HCT116 (cell line): ENCODE results near the gene NUP50. TPM values are rescaled to one million over a fixed set of nuclear protein-coding genes. Genes with fewer than 3 reads are reported as not detected.

ENCODE experiments used
- ATAC-seq: fragments of 200-7000 bp; cut with Tn5 transposase; 2 replicates; pipeline ENCODE4 v1.9.1; 2020; ENCODE audit warnings: mild to moderate bottlenecking, moderate library complexity
- BruUV-seq: library from RNA; stranded (reverse); fragments of 400-500 nt; replicated peaks from 2 replicates; lab custom pipeline; 2021; lab: Mats Ljungman, UMichigan
- CTCF ChIA-PET: fragments of 300-600 bp; sonication (Branson Sonifier 250); formaldehyde crosslinking; loops from one replicate; lab custom pipeline; 2021; ENCODE audit warnings: antibody characterized with exemption; lab: Charles Lee
- POLR2A ChIA-PET: fragments of 300-600, 350-600 bp; sonication (Branson Sonifier 250); formaldehyde crosslinking; loops from one replicate; lab custom pipeline; 2021; ENCODE audit warnings: antibody characterized with exemption; lab: Charles Lee
- RAD21 ChIA-PET, 2 experiments: fragments of 300-600 bp; sonication (Branson Sonifier 250); formaldehyde crosslinking; loops; one replicate each; lab custom pipeline; 2023; ENCODE audit warnings: low total read pairs in 2 of 2; ENCODE audit not compliant: uncharacterized antibody in 2 of 2, unreplicated experiment in 2 of 2, low non-redundant PET in 1 of 2; lab: Charles Lee
- DNase-seq: peaks from one replicate; pipeline ENCODE4 v3.0.0-alpha.2; 2010; ENCODE audit warnings: low read depth, low spot score
- H2AFZ ChIP-seq: fragments of 200-600 bp; shearing (Covaris generic), sonication (generic); 2 replicates; pipeline ENCODE4 v1.6.1; 2017; ENCODE audit warnings: low read depth, mixed run types, mixed read lengths, antibody characterized with exemption, low read length; ENCODE audit not compliant: poor library complexity, severe bottlenecking
- H3K27ac ChIP-seq: 2 replicates; pipeline ENCODE4 v1.5.1; 2012; ENCODE audit warnings: low read depth, low read length
- H3K27me3 ChIP-seq: fragments of 200-600 bp; sonication (generic); 2 replicates; pipeline ENCODE4 v1.6.1; 2016; ENCODE audit warnings: mixed run types, low read length, mixed read lengths; ENCODE audit not compliant: insufficient read depth
- H3K36me3 ChIP-seq, 2 experiments: fragments of 200-500 bp in 1 of 2; fragments of 200-600 bp in 1 of 2; sonication (Bioruptor generic) in 1 of 2; sonication (generic) in 1 of 2; 2 replicates each; pipeline versions ENCODE4 v1.5.1 to v1.6.1; 2014 to 2016; ENCODE audit warnings: low read length in 2 of 2, inconsistent platforms in 1 of 2, mixed read lengths in 1 of 2, mixed run types in 1 of 2; ENCODE audit not compliant: insufficient read depth in 2 of 2, control insufficient read depth in 1 of 2
- H3K4me1 ChIP-seq, 2 experiments: fragments of 200-600 bp in 1 of 2; sonication (generic) in 1 of 2; 2 replicates each; pipeline versions ENCODE4 v1.5.1 to v1.6.1; 2012 to 2017; ENCODE audit warnings: low read length in 2 of 2, inconsistent platforms in 1 of 2, mild to moderate bottlenecking in 1 of 2, mixed read lengths in 1 of 2, mixed run types in 1 of 2, moderate library complexity in 1 of 2; ENCODE audit not compliant: insufficient read depth in 2 of 2, control insufficient read depth in 1 of 2
- H3K4me2 ChIP-seq: fragments of 200-600 bp; sonication (generic); 2 replicates; pipeline ENCODE4 v1.6.1; 2017; ENCODE audit warnings: mixed run types, low read length, mixed read lengths
- H3K4me3 ChIP-seq, 2 experiments: fragments of 200-600 bp in 1 of 2; sonication (generic) in 1 of 2; replicated peaks in 1 of 2; 2 replicates each; pipeline ENCODE4 v1.5.1; 2011 to 2016; ENCODE audit warnings: low read length in 2 of 2, control low read depth in 1 of 2, low read depth in 1 of 2, mild to moderate bottlenecking in 1 of 2, mixed read lengths in 1 of 2, mixed run types in 1 of 2
- H3K79me2 ChIP-seq: fragments of 200-600 bp; sonication (generic); 2 replicates; pipeline ENCODE4 v1.6.1; 2017; ENCODE audit warnings: mild to moderate bottlenecking, mixed run types, low read length, moderate library complexity, mixed read lengths; ENCODE audit not compliant: insufficient read depth
- H3K9ac ChIP-seq: fragments of 200-600 bp; sonication (generic); 2 replicates; pipeline ENCODE4 v1.6.1; 2016; ENCODE audit warnings: low read length, mixed read lengths
- H3K9me2 ChIP-seq: fragments of 200-600 bp; sonication (generic), shearing (Covaris generic); 2 replicates; pipeline ENCODE4 v1.6.1; 2017; ENCODE audit warnings: mixed run types, mild to moderate bottlenecking, moderate library complexity; ENCODE audit not compliant: insufficient read depth
- H3K9me3 ChIP-seq, 2 experiments: fragments of 200-500 bp in 1 of 2; fragments of 200-600 bp in 1 of 2; sonication (Bioruptor generic) in 1 of 2; sonication (generic) in 1 of 2; 2 replicates each; pipeline ENCODE4 v1.6.1; 2014 to 2017; ENCODE audit warnings: low read length in 2 of 2, mixed read lengths in 2 of 2, inconsistent platforms in 1 of 2, low read depth in 1 of 2, mild to moderate bottlenecking in 1 of 2, mixed run types in 1 of 2, moderate library complexity in 1 of 2; ENCODE audit not compliant: control insufficient read depth in 1 of 2, insufficient read depth in 1 of 2
- H4K20me1 ChIP-seq: fragments of 200-600 bp; sonication (generic), shearing (Covaris generic); 2 replicates; pipeline ENCODE4 v1.6.1; 2017; ENCODE audit warnings: mixed run types, mild to moderate bottlenecking, moderate library complexity; ENCODE audit not compliant: insufficient read depth
- ATF3 ChIP-seq: IDR thresholded peaks from 2 replicates; pipeline ENCODE4 v1.6.1; 2012
- CEBPB ChIP-seq: IDR thresholded peaks from 2 replicates; pipeline ENCODE4 v1.6.1; 2012; ENCODE audit warnings: low read depth
- EGR1 ChIP-seq: IDR thresholded peaks from 2 replicates; pipeline ENCODE4 v1.6.1; 2012; ENCODE audit warnings: low read depth
- ELF1 ChIP-seq: IDR thresholded peaks from 2 replicates; pipeline ENCODE4 v1.6.1; 2012; ENCODE audit warnings: low read depth, borderline replicate concordance
- EZH2phosphoT487 ChIP-seq: fragments of 200-600 bp; IDR thresholded peaks from 2 replicates; pipeline ENCODE4 v1.6.1; 2018; ENCODE audit warnings: antibody characterized with exemption, borderline replicate concordance
- FOSL1 ChIP-seq: IDR thresholded peaks from 2 replicates; pipeline ENCODE4 v1.6.1; 2012; ENCODE audit warnings: low read depth
- JUND ChIP-seq: IDR thresholded peaks from 2 replicates; pipeline ENCODE4 v1.6.1; 2012
- POLR2AphosphoS5 ChIP-seq: IDR thresholded peaks from 2 replicates; pipeline ENCODE4 v1.6.1; 2011; ENCODE audit warnings: mild to moderate bottlenecking, low read depth, low read length, moderate library complexity
- SIN3A ChIP-seq: IDR thresholded peaks from 2 replicates; pipeline ENCODE4 v1.6.1; 2012; ENCODE audit warnings: low read depth
- SP1 ChIP-seq: IDR thresholded peaks from 2 replicates; pipeline ENCODE4 v1.6.1; 2012; ENCODE audit warnings: low read depth
- SRF ChIP-seq: IDR thresholded peaks from 2 replicates; pipeline ENCODE4 v1.6.1; 2012; ENCODE audit warnings: low read depth
- TCF7L2 ChIP-seq: IDR thresholded peaks from 2 replicates; pipeline ENCODE4 v1.7.0; 2011; ENCODE audit warnings: borderline replicate concordance, inconsistent platforms; ENCODE audit not compliant: insufficient read depth, insufficient read length; ENCODE audit errors: extremely low read depth
- YY1 ChIP-seq: IDR thresholded peaks from 2 replicates; pipeline ENCODE4 v1.6.1; 2011; ENCODE audit warnings: low read length, low read depth, moderate library complexity, mild to moderate bottlenecking; ENCODE audit not compliant: insufficient replicate concordance; ENCODE audit errors: extremely low read depth
- intact Hi-C: fragments of 100-400 bp; cut with micrococcal nuclease; formaldehyde crosslinking; loops from 2 replicates; pipeline ENCODE4 v1.10.0; 2022
- total RNA-seq: library from RNA; stranded (reverse); gene quantifications from one replicate; pipeline ENCODE4 v1.2.1, GENCODE V29; 2021; ENCODE audit not compliant: unreplicated experiment
- TF ChIP-seq, protein P1 (sequence below), 3 experiments: fragments of 200-600 bp in 1 of 3; sonication (generic) in 1 of 3; IDR thresholded peaks in 2 of 3; conservative IDR thresholded peaks in 1 of 3; 2 replicates each; pipeline ENCODE4 v1.5.1; 2012 to 2017; ENCODE audit warnings: low read depth in 2 of 3, low read length in 2 of 3, antibody characterized with exemption in 1 of 3, borderline replicate concordance in 1 of 3, control low read depth in 1 of 3, mild to moderate bottlenecking in 1 of 3, mixed read lengths in 1 of 3, mixed run types in 1 of 3, moderate library complexity in 1 of 3; ENCODE audit not compliant: insufficient read depth in 1 of 3
- TF ChIP-seq, protein P2 (sequence below): IDR thresholded peaks from 2 replicates; pipeline ENCODE4 v1.6.1; 2012; ENCODE audit warnings: low read depth

Gene NUP50
- total RNA-seq, 1 experiment from 2014 or later = 102 TPM

DNA sequence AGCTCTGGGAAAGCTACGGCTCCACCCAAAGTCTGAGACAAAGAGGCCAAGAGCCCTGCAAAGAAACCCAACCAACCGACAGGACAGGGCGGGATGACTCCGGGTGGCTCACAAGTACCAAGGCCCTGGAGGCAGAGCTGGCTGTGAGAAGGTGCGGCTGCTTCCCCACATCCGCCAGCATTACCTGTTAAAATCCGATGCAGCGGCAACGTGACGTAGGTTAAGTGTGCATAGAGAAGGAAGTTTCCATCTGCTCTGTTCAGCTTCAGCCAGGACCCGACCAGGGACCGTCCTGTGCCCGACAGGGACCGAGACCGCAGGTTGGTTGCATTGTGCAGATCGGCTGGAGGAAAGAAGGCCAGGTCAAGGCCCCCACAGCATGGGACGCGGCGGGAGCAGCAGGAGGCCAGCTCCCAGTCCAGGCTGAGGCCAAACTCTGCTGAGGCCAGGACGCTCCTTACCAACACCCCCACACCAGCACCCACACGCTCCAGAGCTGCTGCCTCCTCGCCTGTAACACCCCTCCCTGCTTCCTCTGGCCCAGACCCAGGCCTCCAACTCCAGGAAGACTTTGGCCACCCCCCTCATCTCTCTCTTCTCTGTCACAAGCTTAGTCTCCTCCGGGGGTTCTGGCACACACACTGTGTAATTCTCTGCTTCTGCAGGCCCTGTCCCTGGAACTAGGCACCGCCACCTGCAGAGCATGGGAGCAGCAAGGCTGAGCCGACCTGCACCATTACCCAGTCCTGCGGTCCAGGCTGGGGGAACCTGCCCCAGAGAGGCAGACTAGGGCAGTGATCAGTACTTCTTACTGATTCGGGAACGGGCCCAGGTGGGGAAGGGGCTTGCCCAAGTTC, 34.1 kb downstream of the NUP50 start:
- no peak overlapping the region for H3K4me3 ChIP-seq
- no peaks in the 10 kb centered on the region for H3K4me1 ChIP-seq
- H3K9me3 ChIP-seq = no peaks in the 10 kb centered on the region
- no peak for DNase-seq
- BruUV-seq = no TSS peak
- POLR2A ChIA-PET = no interaction called here
- H2AFZ ChIP-seq = no peak overlapping the region
- CTCF ChIA-PET = no interaction called here
- H3K36me3 ChIP-seq = peaks cover 0 to 13% of the 10 kb centered on the region in 2 experiments; a peak in 3 of 4 replicates
- H3K9me2 ChIP-seq = no peaks in the 10 kb centered on the region
- TF ChIP-seq JUND = no peak
- no peak for TF ChIP-seq TCF7L2
- TF ChIP-seq, all 23 proteins: peak for 0
- no peaks in the 10 kb centered on the region for H4K20me1 ChIP-seq
- RAD21 ChIA-PET = no interaction called here
- no peak for ATAC-seq
- H3K9ac ChIP-seq = no peak overlapping the region
- H3K27me3 ChIP-seq = no peaks in the 10 kb centered on the region
- H3K27ac ChIP-seq = no peak overlapping the region
- no peak overlapping the region for H3K4me2 ChIP-seq
- no peaks in the 10 kb centered on the region for H3K79me2 ChIP-seq
- intact Hi-C loops = no loop called here

GRCh38 chr22:45198463-45198795, 34.7 kb downstream of the NUP50 start:
- ATAC-seq (no peak), DNase-seq (no peak)
- CTCF ChIA-PET = no interaction called here
- Histone ChIP-seq H3K79me2 (no peaks in the 10 kb centered on the region), H3K27ac (no peak overlapping the region), H3K9me3 (no peaks in the 10 kb centered on the region), H3K9me2 (no peaks in the 10 kb centered on the region), H2AFZ (no peak overlapping the region), H3K4me2 (no peak overlapping the region), H3K4me3 (no peak overlapping the region), H3K4me1 (no peaks in the 10 kb centered on the region), H3K36me3 (peaks cover 0 to 13% of the 10 kb centered on the region in 2 experiments; a peak in 3 of 4 replicates), H3K9ac (no peak overlapping the region), H4K20me1 (no peaks in the 10 kb centered on the region), H3K27me3 (no peaks in the 10 kb centered on the region)
- intact Hi-C loops = no loop called here
- RAD21 ChIA-PET = no interaction called here
- POLR2A ChIA-PET = no interaction called here
- BruUV-seq = no TSS peak
- TF ChIP-seq ELF1 (no peak), FOSL1 (no peak), ATF3 (no peak), JUND (no peak), SP1 (no peak), CEBPB (no peak), YY1 (no peak), EGR1 (no peak), EZH2phosphoT487 (no peak), POLR2AphosphoS5 (no peak), SIN3A (no peak), SRF (no peak)
- TF ChIP-seq, protein P1, sequence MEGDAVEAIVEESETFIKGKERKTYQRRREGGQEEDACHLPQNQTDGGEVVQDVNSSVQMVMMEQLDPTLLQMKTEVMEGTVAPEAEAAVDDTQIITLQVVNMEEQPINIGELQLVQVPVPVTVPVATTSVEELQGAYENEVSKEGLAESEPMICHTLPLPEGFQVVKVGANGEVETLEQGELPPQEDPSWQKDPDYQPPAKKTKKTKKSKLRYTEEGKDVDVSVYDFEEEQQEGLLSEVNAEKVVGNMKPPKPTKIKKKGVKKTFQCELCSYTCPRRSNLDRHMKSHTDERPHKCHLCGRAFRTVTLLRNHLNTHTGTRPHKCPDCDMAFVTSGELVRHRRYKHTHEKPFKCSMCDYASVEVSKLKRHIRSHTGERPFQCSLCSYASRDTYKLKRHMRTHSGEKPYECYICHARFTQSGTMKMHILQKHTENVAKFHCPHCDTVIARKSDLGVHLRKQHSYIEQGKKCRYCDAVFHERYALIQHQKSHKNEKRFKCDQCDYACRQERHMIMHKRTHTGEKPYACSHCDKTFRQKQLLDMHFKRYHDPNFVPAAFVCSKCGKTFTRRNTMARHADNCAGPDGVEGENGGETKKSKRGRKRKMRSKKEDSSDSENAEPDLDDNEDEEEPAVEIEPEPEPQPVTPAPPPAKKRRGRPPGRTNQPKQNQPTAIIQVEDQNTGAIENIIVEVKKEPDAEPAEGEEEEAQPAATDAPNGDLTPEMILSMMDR (IDR thresholded peaks at IDR 0.05 in 2 of 3, conservative IDR thresholded peaks at IDR 0.05 in 1 of 3; ENCODE audit: borderline replicate concordance in 1 of 3, insufficient read depth in 1 of 3, low read depth in 2 of 3, low read length in 2 of 3) = no peak
- TF ChIP-seq, protein P2, sequence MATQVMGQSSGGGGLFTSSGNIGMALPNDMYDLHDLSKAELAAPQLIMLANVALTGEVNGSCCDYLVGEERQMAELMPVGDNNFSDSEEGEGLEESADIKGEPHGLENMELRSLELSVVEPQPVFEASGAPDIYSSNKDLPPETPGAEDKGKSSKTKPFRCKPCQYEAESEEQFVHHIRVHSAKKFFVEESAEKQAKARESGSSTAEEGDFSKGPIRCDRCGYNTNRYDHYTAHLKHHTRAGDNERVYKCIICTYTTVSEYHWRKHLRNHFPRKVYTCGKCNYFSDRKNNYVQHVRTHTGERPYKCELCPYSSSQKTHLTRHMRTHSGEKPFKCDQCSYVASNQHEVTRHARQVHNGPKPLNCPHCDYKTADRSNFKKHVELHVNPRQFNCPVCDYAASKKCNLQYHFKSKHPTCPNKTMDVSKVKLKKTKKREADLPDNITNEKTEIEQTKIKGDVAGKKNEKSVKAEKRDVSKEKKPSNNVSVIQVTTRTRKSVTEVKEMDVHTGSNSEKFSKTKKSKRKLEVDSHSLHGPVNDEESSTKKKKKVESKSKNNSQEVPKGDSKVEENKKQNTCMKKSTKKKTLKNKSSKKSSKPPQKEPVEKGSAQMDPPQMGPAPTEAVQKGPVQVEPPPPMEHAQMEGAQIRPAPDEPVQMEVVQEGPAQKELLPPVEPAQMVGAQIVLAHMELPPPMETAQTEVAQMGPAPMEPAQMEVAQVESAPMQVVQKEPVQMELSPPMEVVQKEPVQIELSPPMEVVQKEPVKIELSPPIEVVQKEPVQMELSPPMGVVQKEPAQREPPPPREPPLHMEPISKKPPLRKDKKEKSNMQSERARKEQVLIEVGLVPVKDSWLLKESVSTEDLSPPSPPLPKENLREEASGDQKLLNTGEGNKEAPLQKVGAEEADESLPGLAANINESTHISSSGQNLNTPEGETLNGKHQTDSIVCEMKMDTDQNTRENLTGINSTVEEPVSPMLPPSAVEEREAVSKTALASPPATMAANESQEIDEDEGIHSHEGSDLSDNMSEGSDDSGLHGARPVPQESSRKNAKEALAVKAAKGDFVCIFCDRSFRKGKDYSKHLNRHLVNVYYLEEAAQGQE = no peak
